Metanephros (tissue), 2 donors: ENCODE data around the gene WNT9A. TPM values are rescaled to one million over a fixed set of nuclear protein-coding genes. Genes with fewer than 3 reads are reported as not detected.

Experiments used
- small RNA-seq: library from RNA; depleted of rRNA; stranded (forward); fragments of <200 nt; gene quantifications from one replicate; pipeline ENCODE3, GENCODE V24; 2014; ENCODE audit warnings: low replicate concordance
- total RNA-seq: library from RNA; depleted of rRNA; stranded (reverse); fragments of >200 nt; gene quantifications from one replicate; pipeline ENCODE4 v1.2.3, GENCODE V29; 2014

The WNT9A gene, protein sequence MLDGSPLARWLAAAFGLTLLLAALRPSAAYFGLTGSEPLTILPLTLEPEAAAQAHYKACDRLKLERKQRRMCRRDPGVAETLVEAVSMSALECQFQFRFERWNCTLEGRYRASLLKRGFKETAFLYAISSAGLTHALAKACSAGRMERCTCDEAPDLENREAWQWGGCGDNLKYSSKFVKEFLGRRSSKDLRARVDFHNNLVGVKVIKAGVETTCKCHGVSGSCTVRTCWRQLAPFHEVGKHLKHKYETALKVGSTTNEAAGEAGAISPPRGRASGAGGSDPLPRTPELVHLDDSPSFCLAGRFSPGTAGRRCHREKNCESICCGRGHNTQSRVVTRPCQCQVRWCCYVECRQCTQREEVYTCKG
- total RNA-seq = 2.0 TPM

GRCh38 chr1:227947676-227948492 lies at the start of gene WNT9A:
Gene WNT9A, minus strand, starts transcription at chr1:227947932. Its CDS starts 45 bp downstream, at chr1:227947887.

Small RNA genes within 50 kb of the gene (small RNA-seq; reads per million reads assigned to genes)
- not detected for gene MIR5008
- not detected for gene SEPT14P17

Other genes starting within 250 kb of the WNT9A start
- gene JMJD4, start 212.6 kb downstream of the WNT9A start, total RNA-seq = 26.9 TPM
- 59.7 TPM for gene SNAP47, start 212.5 kb downstream of the WNT9A start, total RNA-seq
- not detected for gene PRSS38, start 132.3 kb downstream of the WNT9A start, total RNA-seq
- gene WNT3A, start 59.1 kb upstream of the WNT9A start, total RNA-seq = 0.06 TPM
- gene ARF1, start 134.8 kb upstream of the WNT9A start, total RNA-seq = 242 TPM
- 13.2 TPM for gene C1orf35, start 155.4 kb upstream of the WNT9A start, total RNA-seq
- 75.3 TPM for gene MRPL55, start 161.4 kb upstream of the WNT9A start, total RNA-seq
- 206 TPM for gene GUK1, start 192.3 kb upstream of the WNT9A start, total RNA-seq
- 2.0 TPM for gene GJC2, start 202.0 kb upstream of the WNT9A start, total RNA-seq
- gene IBA57, start 217.9 kb upstream of the WNT9A start, total RNA-seq = 15.4 TPM